Activated naive CD8-positive, alpha-beta T cell treated with anti-CD3 and anti-CD28 coated beads, Interleukin-2, amount 10 ng/mL, durations not matched to agents 7 days and 5 days (primary cell): Measurements from ENCODE around the gene MTMR8. TPM values are rescaled to one million over a fixed set of nuclear protein-coding genes. Genes with fewer than 3 reads are reported as not detected.
A peak's percentile ranks its signal among the peaks of the same experiment; 100 is the strongest.
"Not testable (repeated sequence)": the region's sequence is repeated elsewhere in the genome, so short reads cannot be mapped to it uniquely, and the experiment has no call there.

Source experiments
- ATAC-seq: fragments of 150-1000 bp; cut with Tn5 transposase; one replicate; pipeline ENCODE4 v1.10.0; 2021; ENCODE audit warnings: low read depth, moderate library complexity
- POLR2A ChIA-PET: fragments of 350-600 bp; sonication (Branson Sonifier 250); formaldehyde crosslinking; loops from one replicate; lab custom pipeline; 2021; ENCODE audit warnings: antibody characterized with exemption; lab: Charles Lee
- DNase-seq: peaks from one replicate; pipeline ENCODE4 v3.0.0; 2021
- H3K27ac Mint-ChIP-seq: one replicate; pipeline ENCODE4 v1.8.0; 2022; ENCODE audit warnings: mild to moderate bottlenecking, mixed read lengths
- H3K27me3 Mint-ChIP-seq: one replicate; pipeline ENCODE4 v1.8.0; 2022; ENCODE audit warnings: mild to moderate bottlenecking, moderate library complexity, mixed read lengths
- H3K36me3 Mint-ChIP-seq: one replicate; pipeline ENCODE4 v1.8.0; 2021; ENCODE audit warnings: mild to moderate bottlenecking, mixed read lengths
- H3K4me1 Mint-ChIP-seq: one replicate; pipeline ENCODE4 v1.8.0; 2021; ENCODE audit warnings: mixed read lengths
- H3K4me3 Mint-ChIP-seq: one replicate; pipeline ENCODE4 v1.8.0; 2022; ENCODE audit warnings: mild to moderate bottlenecking, moderate library complexity, mixed read lengths
- H3K9me3 Mint-ChIP-seq: one replicate; pipeline ENCODE4 v1.8.0; 2021; ENCODE audit warnings: mixed read lengths
- total RNA-seq, 2 experiments: library from RNA; stranded (reverse); gene quantifications; one replicate each; pipeline ENCODE4 v1.2.3, GENCODE V29; 2021

Gene MTMR8
- total RNA-seq, result 1 to 10 TPM; 3.5 to 4.6 TPM

DNA sequence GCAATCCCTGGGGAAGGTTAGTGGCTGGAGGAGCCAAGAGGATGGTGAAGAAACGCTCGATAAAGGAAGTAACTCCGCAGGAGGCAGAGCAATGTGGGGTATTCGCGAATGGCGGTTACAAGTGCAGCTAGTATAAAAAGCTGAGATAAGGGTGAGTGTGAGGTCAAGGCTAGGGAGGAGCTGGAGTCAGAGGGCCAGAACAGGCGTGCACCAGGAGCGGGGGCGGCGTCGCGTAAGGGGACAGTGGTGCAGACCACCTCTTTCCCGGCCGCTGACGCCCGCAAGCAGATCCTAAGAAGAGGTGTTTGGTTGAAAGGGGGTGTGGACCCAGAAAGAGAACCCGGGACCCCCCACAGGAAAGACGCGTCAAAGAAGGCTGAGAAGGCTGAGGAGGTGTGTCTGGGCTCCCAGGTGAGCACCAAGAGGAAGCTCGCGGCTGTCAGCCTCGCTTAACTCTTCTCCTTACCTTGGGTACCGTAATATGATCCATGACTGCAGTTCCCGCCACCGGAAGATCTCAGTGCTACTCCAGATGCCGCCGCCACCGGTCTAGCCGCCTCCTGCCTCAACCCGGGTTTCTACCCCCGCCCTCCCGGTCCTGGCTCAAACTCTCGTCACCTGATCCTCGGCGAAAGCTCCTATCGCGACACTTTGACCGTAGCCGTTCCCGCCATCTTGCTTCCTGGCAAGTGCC, at the start of gene MTMR8:
MTMR8 (minus strand) TSS at position 579 of the 694 bp plus-strand sequence; CDS start at position 490, 89 bp downstream.
- Mint-ChIP-seq H3K9me3 (peaks cover 5% of the 10 kb centered on the region), H3K4me3 (peak within 1 kb of the TSS; percentile 90), H3K27me3 (no peaks in the 10 kb centered on the region), H3K4me1 (peaks cover 9% of the 10 kb centered on the region), H3K27ac (peak within 1 kb of the TSS; percentile 85), H3K36me3 (no peaks in the 10 kb centered on the region)
- ATAC-seq (peak; percentile 92), DNase-seq (peak; percentile 75)
- POLR2A ChIA-PET, result interaction anchor here (0.9 to 1.1 kb wide), 3 partner anchors 188 to 1139 kb away, joined by 3 to 4 read pairs (median 3); partner anchors contain the start of genes AMER1 and LAS1L

GRCh38 chrX:64439551-64439950, 44.3 kb upstream of the MTMR8 start:
- no peaks in the 10 kb centered on the region for H3K36me3 Mint-ChIP-seq
- no peak for ATAC-seq
- no peak overlapping the region for H3K27ac Mint-ChIP-seq
- POLR2A ChIA-PET, result no interaction called here
- no peaks in the 10 kb centered on the region for H3K27me3 Mint-ChIP-seq
- no peak overlapping the region for H3K4me3 Mint-ChIP-seq
- no peaks in the 10 kb centered on the region for H3K9me3 Mint-ChIP-seq
- no peaks in the 10 kb centered on the region for H3K4me1 Mint-ChIP-seq
- DNase-seq, result no peak

GRCh38 chrX:64437665-64438064, 42.4 kb upstream of the MTMR8 start:
- no peak for ATAC-seq
- POLR2A ChIA-PET, result no interaction called here
- Mint-ChIP-seq H3K9me3 (no peaks in the 10 kb centered on the region), H3K27me3 (no peaks in the 10 kb centered on the region), H3K4me3 (no peak overlapping the region), H3K36me3 (no peaks in the 10 kb centered on the region), H3K27ac (no peak overlapping the region), H3K4me1 (no peaks in the 10 kb centered on the region)
- DNase-seq, result no peak

- ATAC-seq, result no peak
- Mint-ChIP-seq H3K36me3 (no peaks in the 10 kb centered on the region), H3K27ac (no peak overlapping the region), H3K9me3 (no peaks in the 10 kb centered on the region), H3K27me3 (no peaks in the 10 kb centered on the region), H3K4me1 (no peaks in the 10 kb centered on the region), H3K4me3 (no peak overlapping the region)
- POLR2A ChIA-PET, result no interaction called here
- no peak for DNase-seq
Measured at GRCh38 chrX:64437218-64437617, 42.0 kb upstream of the MTMR8 start.

GRCh38 chrX:64428371-64428770, 33.1 kb upstream of the MTMR8 start:
- Mint-ChIP-seq H3K36me3 (no peaks in the 10 kb centered on the region), H3K27me3 (no peaks in the 10 kb centered on the region), H3K9me3 (no peaks in the 10 kb centered on the region), H3K4me3 (no peak overlapping the region), H3K4me1 (no peaks in the 10 kb centered on the region), H3K27ac (no peak overlapping the region)
- DNase-seq (no peak), ATAC-seq (no peak)
- POLR2A ChIA-PET, result no interaction called here

DNA sequence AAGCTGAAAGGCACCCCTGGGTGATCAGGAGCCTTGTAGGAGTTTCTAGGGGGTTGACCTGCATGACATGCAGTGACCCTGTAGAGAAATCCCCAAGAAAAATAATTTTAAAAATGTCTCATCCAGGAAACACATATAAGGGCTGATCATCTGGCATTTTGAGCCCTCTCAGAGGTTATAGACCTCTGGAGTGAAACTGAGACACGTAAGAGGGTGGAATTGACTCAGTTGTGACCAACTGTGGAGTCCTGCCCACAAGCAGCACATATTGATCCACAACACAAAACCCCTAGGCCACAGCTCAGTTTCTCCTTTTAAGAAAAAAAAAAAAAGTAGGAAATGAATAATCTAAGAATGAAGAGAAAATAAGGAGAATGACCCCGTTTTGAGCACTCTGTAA, 32.5 kb upstream of the MTMR8 start:
- Mint-ChIP-seq H3K27me3 (no peaks in the 10 kb centered on the region), H3K9me3 (no peaks in the 10 kb centered on the region), H3K36me3 (no peaks in the 10 kb centered on the region), H3K4me1 (no peaks in the 10 kb centered on the region), H3K27ac (no peak overlapping the region), H3K4me3 (no peak overlapping the region)
- ATAC-seq, result no peak
- POLR2A ChIA-PET, result no interaction called here
- no peak for DNase-seq

GRCh38 chrX:64427281-64427680, 32.0 kb upstream of the MTMR8 start:
- Mint-ChIP-seq H3K27ac (no peak overlapping the region), H3K36me3 (no peaks in the 10 kb centered on the region), H3K4me3 (no peak overlapping the region), H3K9me3 (no peaks in the 10 kb centered on the region), H3K27me3 (no peaks in the 10 kb centered on the region), H3K4me1 (no peaks in the 10 kb centered on the region)
- POLR2A ChIA-PET, result no interaction called here
- DNase-seq (no peak), ATAC-seq (no peak)

GRCh38 chrX:64409730-64410129, 14.5 kb upstream of the MTMR8 start:
- DNase-seq, H3K27me3 Mint-ChIP-seq, ATAC-seq, H3K4me1 Mint-ChIP-seq, POLR2A ChIA-PET, H3K4me3 Mint-ChIP-seq, H3K36me3 Mint-ChIP-seq, H3K27ac Mint-ChIP-seq, H3K9me3 Mint-ChIP-seq: not testable (repeated sequence)

- POLR2A ChIA-PET, result no interaction called here
- Mint-ChIP-seq H3K4me1 (peaks cover 9% of the 10 kb centered on the region), H3K27ac (no peak overlapping the region), H3K9me3 (peaks cover 5% of the 10 kb centered on the region), H3K4me3 (no peak overlapping the region), H3K36me3 (no peaks in the 10 kb centered on the region), H3K27me3 (no peaks in the 10 kb centered on the region)
- DNase-seq (no peak), ATAC-seq (no peak)
Measured at GRCh38 chrX:64398088-64398487, 2.8 kb upstream of the MTMR8 start.

GRCh38 chrX:64395568-64395929, 297 bp upstream of the MTMR8 start:
- Mint-ChIP-seq H3K36me3 (no peaks in the 10 kb centered on the region), H3K27me3 (no peaks in the 10 kb centered on the region), H3K4me1 (peaks cover 9% of the 10 kb centered on the region), H3K9me3 (peaks cover 5% of the 10 kb centered on the region), H3K4me3 (peak overlapping the region; percentile 90), H3K27ac (peak overlapping the region; percentile 85)
- POLR2A ChIA-PET, result interaction anchor here (0.9 to 1.1 kb wide), 3 partner anchors 189 to 1139 kb away, joined by 3 to 4 read pairs (median 3); partner anchors contain the start of genes AMER1 and LAS1L
- peak; percentile 25 for ATAC-seq
- DNase-seq, result no peak

- Mint-ChIP-seq H3K4me1 (peaks cover 9% of the 10 kb centered on the region), H3K36me3 (no peaks in the 10 kb centered on the region), H3K9me3 (peaks cover 5% of the 10 kb centered on the region), H3K27ac (peak overlapping the region; percentile 85), H3K4me3 (peak overlapping the region; percentile 90), H3K27me3 (no peaks in the 10 kb centered on the region)
- POLR2A ChIA-PET, result no interaction called here
- ATAC-seq (no peak), DNase-seq (no peak)
Measured at GRCh38 chrX:64394059-64394873, 986 bp downstream of the MTMR8 start.

DNA sequence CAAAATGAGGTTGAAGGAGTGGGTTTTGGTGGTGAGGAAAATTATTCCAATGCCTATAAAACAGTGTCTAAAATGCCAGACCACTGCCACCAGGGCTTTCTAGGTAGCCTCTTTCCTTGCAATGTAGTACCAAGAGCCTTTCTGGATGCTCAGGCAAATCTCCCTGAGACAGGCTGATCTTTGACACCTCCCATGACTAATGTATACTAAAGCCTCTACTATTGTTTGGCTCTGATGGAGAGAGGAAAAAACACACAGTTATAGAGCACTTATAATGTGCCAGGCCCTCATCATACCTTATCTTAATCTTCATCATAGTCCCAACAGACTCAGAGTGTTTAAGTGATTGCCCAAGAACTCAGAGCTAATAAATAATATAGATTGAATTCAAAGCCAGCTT, 5.8 kb downstream of the MTMR8 start:
- Mint-ChIP-seq H3K36me3 (peaks cover 10% of the 10 kb centered on the region), H3K9me3 (no peaks in the 10 kb centered on the region), H3K4me1 (peaks cover 5% of the 10 kb centered on the region), H3K27ac (no peak overlapping the region), H3K27me3 (no peaks in the 10 kb centered on the region), H3K4me3 (no peak overlapping the region)
- ATAC-seq (no peak), DNase-seq (no peak)
- POLR2A ChIA-PET, result no interaction called here

DNA sequence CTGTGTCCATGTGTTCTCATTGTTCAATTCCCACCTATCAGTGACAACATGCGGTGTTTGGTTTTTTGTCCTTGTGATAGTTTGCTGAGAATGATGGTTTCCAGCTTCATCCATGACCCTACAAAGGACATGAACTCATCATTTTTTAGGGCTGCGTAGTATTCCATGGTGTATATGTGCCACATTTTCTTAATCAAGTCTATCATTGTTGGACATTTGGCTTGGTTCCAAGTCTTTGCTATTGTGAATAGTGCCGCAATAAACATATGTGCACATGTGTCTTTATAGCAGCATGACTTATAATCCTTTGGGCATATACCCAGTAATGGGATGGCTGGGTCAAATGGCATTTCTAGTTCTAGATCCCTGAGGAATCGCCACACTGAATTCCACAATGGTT, 14.5 kb downstream of the MTMR8 start:
- POLR2A ChIA-PET, H3K4me1 Mint-ChIP-seq, H3K4me3 Mint-ChIP-seq, H3K27ac Mint-ChIP-seq, H3K27me3 Mint-ChIP-seq, H3K9me3 Mint-ChIP-seq, ATAC-seq, DNase-seq: not testable (repeated sequence)
- H3K36me3 Mint-ChIP-seq, result peaks cover 30% of the 10 kb centered on the region

DNA sequence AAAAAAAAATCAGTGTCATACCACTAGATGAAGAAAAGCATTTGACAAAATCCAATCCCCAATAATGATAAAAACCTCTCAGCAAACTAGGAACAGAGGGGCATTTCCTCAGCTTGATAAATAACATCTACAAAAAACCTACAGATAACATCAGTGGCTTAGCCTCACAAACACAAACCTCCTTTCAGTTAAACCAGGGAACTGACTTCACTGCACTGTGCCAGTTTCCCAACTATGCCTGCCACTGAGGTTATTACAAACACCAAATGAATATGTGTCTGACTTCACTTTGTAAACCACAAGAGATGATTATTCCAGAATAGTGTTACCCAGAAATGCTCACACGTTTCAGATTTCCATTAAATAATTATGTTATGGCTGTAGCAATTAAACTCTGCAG, 15.3 kb downstream of the MTMR8 start:
- no peak for DNase-seq
- no peak for ATAC-seq
- peaks cover 26% of the 10 kb centered on the region for H3K36me3 Mint-ChIP-seq
- H3K9me3 Mint-ChIP-seq, result peaks cover 9% of the 10 kb centered on the region
- H3K4me3 Mint-ChIP-seq, result no peak overlapping the region
- POLR2A ChIA-PET, result no interaction called here
- H3K27me3 Mint-ChIP-seq, result no peaks in the 10 kb centered on the region
- H3K27ac Mint-ChIP-seq, result no peak overlapping the region
- peaks cover 1% of the 10 kb centered on the region for H3K4me1 Mint-ChIP-seq
